ENCODE results near the gene DOCK4. TPM values are rescaled to one million over a fixed set of nuclear protein-coding genes. Genes with fewer than 3 reads are reported as not detected.

Gene DOCK4
- polyA plus RNA-seq, 1 donor (not counting 4 experiments of a cell fraction or from before 2014, with no cell fraction given), result 13.9 TPM

DNA sequence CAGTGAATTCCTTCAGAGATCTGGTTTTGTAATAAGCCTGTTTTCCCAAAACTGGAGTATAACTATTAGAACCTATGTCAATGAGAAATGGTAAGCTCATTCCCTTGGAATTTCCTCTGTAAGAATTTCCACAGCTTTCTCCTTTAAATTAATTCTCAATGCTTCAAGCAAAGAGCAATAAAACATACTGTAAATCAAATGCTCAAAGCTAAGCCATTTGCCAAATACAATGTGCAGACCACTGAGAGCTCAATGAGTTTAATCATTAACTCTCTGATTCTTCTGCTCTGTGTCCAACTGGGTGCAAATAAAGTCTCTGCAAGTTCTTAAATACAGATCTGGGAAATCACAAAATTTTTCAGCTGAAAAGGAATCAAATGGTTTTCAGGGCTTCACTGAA, 416.3 kb downstream of the DOCK4 start:
- Histone ChIP-seq H4K20me1 (ENCODE audit: control insufficient read depth, extremely low read depth, insufficient read depth, low read length) (no peaks in the 10 kb centered on the region), H3K79me2 (ENCODE audit: control insufficient read depth, insufficient read depth, low read length) (no peaks in the 10 kb centered on the region), H3K4me1 (ENCODE audit: control insufficient read depth, extremely low read depth, insufficient read depth, low read length) (no peaks in the 10 kb centered on the region), H3K27ac (ENCODE audit: control insufficient read depth, insufficient read depth, low read length) (no peak overlapping the region), H3K9me1 (ENCODE audit: control insufficient read depth, extremely low read depth, insufficient read depth, low read length) (no peaks in the 10 kb centered on the region), H2AFZ (ENCODE audit: control insufficient read depth, low read length) (no peak overlapping the region), H3K4me2 (ENCODE audit: control insufficient read depth, extremely low read depth, insufficient read depth, low read depth, low read length) (no peak overlapping the region), H3K9me3 (ENCODE audit: control insufficient read depth, low read depth, low read length) (no peaks in the 10 kb centered on the region), H3K36me3 (ENCODE audit: control insufficient read depth in 2 of 2, extremely low read depth in 1 of 2, insufficient read depth in 2 of 2, low read length in 2 of 2) (peaks cover 0 to 1% of the 10 kb centered on the region in 2 experiments), H3K27me3 (ENCODE audit: control insufficient read depth, extremely low read depth, insufficient read depth, low read length) (no peaks in the 10 kb centered on the region), H3K9ac (ENCODE audit: control insufficient read depth, extremely low read depth, insufficient read depth, low read length) (no peak overlapping the region), H3K4me3 (ENCODE audit: control insufficient read depth in 2 of 3, extremely low read depth in 1 of 3, insufficient read depth in 2 of 3, low read depth in 1 of 3, low read length in 3 of 3) (no peak overlapping the region)
- no peak for TF ChIP-seq EZH2 (IDR thresholded peaks at IDR 0.05; ENCODE audit: low read length)
- TF ChIP-seq, protein P1, sequence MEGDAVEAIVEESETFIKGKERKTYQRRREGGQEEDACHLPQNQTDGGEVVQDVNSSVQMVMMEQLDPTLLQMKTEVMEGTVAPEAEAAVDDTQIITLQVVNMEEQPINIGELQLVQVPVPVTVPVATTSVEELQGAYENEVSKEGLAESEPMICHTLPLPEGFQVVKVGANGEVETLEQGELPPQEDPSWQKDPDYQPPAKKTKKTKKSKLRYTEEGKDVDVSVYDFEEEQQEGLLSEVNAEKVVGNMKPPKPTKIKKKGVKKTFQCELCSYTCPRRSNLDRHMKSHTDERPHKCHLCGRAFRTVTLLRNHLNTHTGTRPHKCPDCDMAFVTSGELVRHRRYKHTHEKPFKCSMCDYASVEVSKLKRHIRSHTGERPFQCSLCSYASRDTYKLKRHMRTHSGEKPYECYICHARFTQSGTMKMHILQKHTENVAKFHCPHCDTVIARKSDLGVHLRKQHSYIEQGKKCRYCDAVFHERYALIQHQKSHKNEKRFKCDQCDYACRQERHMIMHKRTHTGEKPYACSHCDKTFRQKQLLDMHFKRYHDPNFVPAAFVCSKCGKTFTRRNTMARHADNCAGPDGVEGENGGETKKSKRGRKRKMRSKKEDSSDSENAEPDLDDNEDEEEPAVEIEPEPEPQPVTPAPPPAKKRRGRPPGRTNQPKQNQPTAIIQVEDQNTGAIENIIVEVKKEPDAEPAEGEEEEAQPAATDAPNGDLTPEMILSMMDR (optimal IDR thresholded peaks at IDR 0.05 in 1 of 3, IDR thresholded peaks at IDR 0.05 in 1 of 3, conservative IDR thresholded peaks at IDR 0.05 in 1 of 3; ENCODE audit: extremely low read depth in 1 of 3, insufficient read depth in 2 of 3, low read length in 3 of 3), result no peak
- no peak for DNase-seq (ENCODE audit: low read depth, low spot score)
- dilution Hi-C loops (cut with MboI; ENCODE audit: extremely low pct_ligation_motif_present, low sequenced_read_pairs), result no loop called here
- FAIRE-seq, result no peak

DNA sequence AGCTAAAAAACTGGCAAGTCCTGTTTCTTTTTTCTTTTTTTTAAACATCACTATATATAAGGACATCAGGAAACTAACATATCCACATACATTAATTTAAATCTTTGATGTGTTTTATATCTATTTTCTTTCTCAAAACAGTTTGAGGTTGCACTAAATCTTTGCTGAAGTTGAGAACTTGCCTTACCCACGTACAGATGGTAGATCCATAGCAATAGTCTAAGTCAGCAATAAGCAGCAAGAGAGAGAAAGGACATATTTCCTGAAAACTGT, 417.2 kb downstream of the DOCK4 start:
- Histone ChIP-seq H3K27me3 (ENCODE audit: control insufficient read depth, extremely low read depth, insufficient read depth, low read length) (no peaks in the 10 kb centered on the region), H3K9me1 (ENCODE audit: control insufficient read depth, extremely low read depth, insufficient read depth, low read length) (no peaks in the 10 kb centered on the region), H3K36me3 (ENCODE audit: control insufficient read depth in 2 of 2, extremely low read depth in 1 of 2, insufficient read depth in 2 of 2, low read length in 2 of 2) (peaks cover 0 to 1% of the 10 kb centered on the region in 2 experiments), H3K9me3 (ENCODE audit: control insufficient read depth, low read depth, low read length) (no peaks in the 10 kb centered on the region), H3K27ac (ENCODE audit: control insufficient read depth, insufficient read depth, low read length) (no peak overlapping the region), H3K9ac (ENCODE audit: control insufficient read depth, extremely low read depth, insufficient read depth, low read length) (no peak overlapping the region), H3K4me2 (ENCODE audit: control insufficient read depth, extremely low read depth, insufficient read depth, low read depth, low read length) (no peak overlapping the region), H3K4me3 (ENCODE audit: control insufficient read depth in 2 of 3, extremely low read depth in 1 of 3, insufficient read depth in 2 of 3, low read depth in 1 of 3, low read length in 3 of 3) (no peak overlapping the region), H4K20me1 (ENCODE audit: control insufficient read depth, extremely low read depth, insufficient read depth, low read length) (no peaks in the 10 kb centered on the region), H3K79me2 (ENCODE audit: control insufficient read depth, insufficient read depth, low read length) (no peaks in the 10 kb centered on the region), H3K4me1 (ENCODE audit: control insufficient read depth, extremely low read depth, insufficient read depth, low read length) (no peaks in the 10 kb centered on the region), H2AFZ (ENCODE audit: control insufficient read depth, low read length) (no peak overlapping the region)
- DNase-seq (ENCODE audit: low read depth, low spot score) (no peak), FAIRE-seq (no peak)
- no peak for TF ChIP-seq EZH2 (IDR thresholded peaks at IDR 0.05; ENCODE audit: low read length)
- TF ChIP-seq, protein P1 (optimal IDR thresholded peaks at IDR 0.05 in 1 of 3, IDR thresholded peaks at IDR 0.05 in 1 of 3, conservative IDR thresholded peaks at IDR 0.05 in 1 of 3; ENCODE audit: extremely low read depth in 1 of 3, insufficient read depth in 2 of 3, low read length in 3 of 3), result no peak
- dilution Hi-C loops (cut with MboI; ENCODE audit: extremely low pct_ligation_motif_present, low sequenced_read_pairs), result no loop called here
